ENCODE data around the gene VCL. TPM values are rescaled to one million over a fixed set of nuclear protein-coding genes. Genes with fewer than 3 reads are reported as not detected.

Gene VCL
- total RNA-seq, 1 donor from 2014 or later = 131 TPM

DNA sequence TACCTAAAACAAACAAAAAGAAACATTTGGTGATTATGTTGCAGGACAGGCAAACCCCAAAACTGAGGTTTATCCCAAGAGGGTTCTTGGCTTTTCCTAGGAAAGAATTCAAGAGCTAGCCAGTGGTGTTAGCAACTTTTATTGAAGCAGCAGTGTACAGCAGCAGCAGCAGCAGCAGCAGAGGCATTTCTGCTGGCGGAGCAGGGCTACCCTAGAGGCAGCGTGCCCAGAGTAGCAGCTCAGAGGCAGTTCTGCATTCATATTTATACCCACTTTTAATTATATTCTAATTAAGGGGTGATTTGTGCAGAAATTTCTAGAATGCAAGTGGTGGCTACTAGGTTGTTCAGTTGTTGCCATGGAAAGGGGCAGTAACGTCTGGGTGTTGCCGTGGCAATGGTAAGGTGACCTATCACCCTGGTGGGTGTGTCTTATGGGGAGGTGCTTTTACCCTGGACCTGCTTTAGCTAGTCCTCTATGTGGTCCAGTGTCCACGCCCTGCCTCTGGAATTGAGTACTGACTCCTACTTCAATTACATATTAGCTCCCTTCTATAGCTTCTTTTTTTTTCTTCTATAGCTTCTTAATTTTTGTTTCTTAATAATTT, 53.9 kb downstream of the VCL start:
- Mint-ChIP-seq H3K9me3 (no peaks in the 10 kb centered on the region), H3K27me3 (ENCODE audit: low read depth) (no peaks in the 10 kb centered on the region), H3K36me3 (no peaks in the 10 kb centered on the region), H3K27ac (no peak overlapping the region), H3K4me3 (no peak overlapping the region), H3K4me1 (peaks cover 25% of the 10 kb centered on the region)
- TF ChIP-seq, protein P1, sequence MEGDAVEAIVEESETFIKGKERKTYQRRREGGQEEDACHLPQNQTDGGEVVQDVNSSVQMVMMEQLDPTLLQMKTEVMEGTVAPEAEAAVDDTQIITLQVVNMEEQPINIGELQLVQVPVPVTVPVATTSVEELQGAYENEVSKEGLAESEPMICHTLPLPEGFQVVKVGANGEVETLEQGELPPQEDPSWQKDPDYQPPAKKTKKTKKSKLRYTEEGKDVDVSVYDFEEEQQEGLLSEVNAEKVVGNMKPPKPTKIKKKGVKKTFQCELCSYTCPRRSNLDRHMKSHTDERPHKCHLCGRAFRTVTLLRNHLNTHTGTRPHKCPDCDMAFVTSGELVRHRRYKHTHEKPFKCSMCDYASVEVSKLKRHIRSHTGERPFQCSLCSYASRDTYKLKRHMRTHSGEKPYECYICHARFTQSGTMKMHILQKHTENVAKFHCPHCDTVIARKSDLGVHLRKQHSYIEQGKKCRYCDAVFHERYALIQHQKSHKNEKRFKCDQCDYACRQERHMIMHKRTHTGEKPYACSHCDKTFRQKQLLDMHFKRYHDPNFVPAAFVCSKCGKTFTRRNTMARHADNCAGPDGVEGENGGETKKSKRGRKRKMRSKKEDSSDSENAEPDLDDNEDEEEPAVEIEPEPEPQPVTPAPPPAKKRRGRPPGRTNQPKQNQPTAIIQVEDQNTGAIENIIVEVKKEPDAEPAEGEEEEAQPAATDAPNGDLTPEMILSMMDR (IDR thresholded peaks at IDR 0.05; ENCODE audit: unreplicated experiment) = no peak
- no peak for DNase-seq (ENCODE audit: low spot score in 2 of 2, unreplicated experiment in 2 of 2)

DNA sequence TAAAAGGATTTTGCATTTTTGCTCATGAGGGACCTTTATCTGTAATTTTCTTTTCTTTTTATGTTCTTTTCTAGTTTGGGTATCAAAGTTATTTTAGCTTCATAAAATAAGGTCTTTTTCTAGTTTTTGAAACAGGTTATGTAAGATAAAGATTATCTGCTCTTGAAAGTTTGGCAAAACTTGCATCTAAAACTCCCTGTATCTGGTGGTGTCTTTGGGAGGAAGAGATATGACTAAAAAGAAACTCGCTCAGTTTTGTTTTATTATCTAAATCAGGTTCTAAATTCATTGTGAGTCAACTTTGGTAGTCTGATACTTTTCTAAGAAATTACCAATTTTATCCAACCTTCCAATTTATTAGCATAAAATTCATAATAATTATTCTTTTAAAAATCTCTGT, 55.1 kb downstream of the VCL start:
- H3K27ac Mint-ChIP-seq = no peak overlapping the region
- H3K27me3 Mint-ChIP-seq (ENCODE audit: low read depth) = no peaks in the 10 kb centered on the region
- no peak overlapping the region for H3K4me3 Mint-ChIP-seq
- H3K9me3 Mint-ChIP-seq = no peaks in the 10 kb centered on the region
- DNase-seq (ENCODE audit: low spot score in 2 of 2, unreplicated experiment in 2 of 2) = no peak
- H3K4me1 Mint-ChIP-seq = peaks cover 16% of the 10 kb centered on the region
- H3K36me3 Mint-ChIP-seq = no peaks in the 10 kb centered on the region
- TF ChIP-seq, protein P1 (IDR thresholded peaks at IDR 0.05; ENCODE audit: unreplicated experiment) = no peak

DNA sequence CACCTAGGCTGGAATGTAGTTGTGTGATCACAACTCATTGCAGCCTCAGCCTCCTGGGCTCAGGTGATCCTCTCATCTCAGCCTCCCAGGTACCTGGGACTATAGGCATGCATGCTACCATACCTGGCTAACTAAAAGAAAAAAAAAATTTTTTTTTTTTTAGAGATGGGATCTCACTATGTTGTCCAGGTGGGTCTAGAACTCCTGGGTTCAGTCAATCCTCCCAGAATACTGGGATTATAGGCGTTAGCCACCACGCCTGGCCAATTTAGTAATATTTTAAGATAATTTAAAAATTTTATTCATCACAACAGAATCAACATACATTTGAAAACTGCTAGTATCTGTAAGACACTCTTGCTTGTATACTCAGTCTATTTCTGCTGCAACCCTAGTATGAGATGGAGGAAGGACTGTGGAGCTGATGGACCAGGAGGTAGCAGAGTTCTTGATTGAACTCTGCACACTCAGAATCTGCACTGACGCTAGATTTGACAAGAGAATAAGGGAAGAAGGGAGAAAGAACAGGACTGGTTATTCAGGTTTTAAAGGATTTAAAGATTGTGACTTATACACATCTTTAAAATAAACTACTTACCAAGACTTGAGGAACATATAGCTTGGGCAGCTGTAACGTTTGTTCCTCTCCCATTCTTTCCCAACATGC, 57.6 kb downstream of the VCL start:
- Mint-ChIP-seq H3K36me3 (no peaks in the 10 kb centered on the region), H3K27me3 (ENCODE audit: low read depth) (no peaks in the 10 kb centered on the region), H3K4me1 (peaks cover 18% of the 10 kb centered on the region), H3K27ac (no peak overlapping the region), H3K9me3 (no peaks in the 10 kb centered on the region), H3K4me3 (no peak overlapping the region)
- no peak for DNase-seq (ENCODE audit: low spot score in 2 of 2, unreplicated experiment in 2 of 2)
- TF ChIP-seq, protein P1 (IDR thresholded peaks at IDR 0.05; ENCODE audit: unreplicated experiment) = no peak

DNA sequence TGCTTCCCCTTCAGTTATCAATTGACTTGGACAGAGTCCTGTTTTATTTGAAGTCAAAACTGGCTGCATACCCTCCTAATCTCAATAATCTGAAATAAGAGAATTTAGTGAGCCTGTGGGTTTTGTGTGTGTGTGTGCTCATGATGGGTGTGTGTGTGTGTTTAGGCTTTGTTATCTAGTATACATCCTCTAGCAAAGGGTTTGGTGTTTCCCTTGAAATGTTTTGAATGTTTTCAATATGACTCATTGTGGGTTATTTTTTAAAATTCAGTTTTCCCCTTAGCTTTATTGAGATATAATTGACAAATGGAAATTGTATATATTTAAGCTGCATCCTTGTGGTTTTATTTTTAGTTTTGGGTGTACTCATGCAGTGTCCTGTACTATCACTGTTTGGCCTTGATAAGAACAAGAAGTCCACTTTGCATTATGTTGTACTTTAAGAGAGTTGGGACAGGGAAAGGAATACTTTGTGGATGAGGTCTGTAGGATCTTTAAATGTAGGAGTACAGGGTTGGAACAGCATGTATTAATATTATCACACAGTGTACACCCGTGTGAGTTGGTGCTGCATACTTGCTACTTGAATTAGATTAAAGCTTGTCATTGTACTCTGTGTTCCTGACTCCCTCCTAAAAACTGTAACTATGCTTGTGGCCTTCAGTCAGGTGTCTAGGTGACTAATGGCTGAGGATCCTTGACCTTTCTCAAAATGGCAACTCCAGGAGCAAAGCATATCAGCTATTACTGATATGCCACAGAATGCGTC, 58.3 kb downstream of the VCL start:
- peaks cover 24% of the 10 kb centered on the region for H3K4me1 Mint-ChIP-seq
- TF ChIP-seq, protein P1 (IDR thresholded peaks at IDR 0.05; ENCODE audit: unreplicated experiment) = no peak
- DNase-seq (ENCODE audit: low spot score in 2 of 2, unreplicated experiment in 2 of 2) = no peak
- H3K9me3 Mint-ChIP-seq = no peaks in the 10 kb centered on the region
- H3K4me3 Mint-ChIP-seq = no peak overlapping the region
- no peaks in the 10 kb centered on the region for H3K36me3 Mint-ChIP-seq
- H3K27me3 Mint-ChIP-seq (ENCODE audit: low read depth) = no peaks in the 10 kb centered on the region
- H3K27ac Mint-ChIP-seq = peak overlapping the region; percentile 85

DNA sequence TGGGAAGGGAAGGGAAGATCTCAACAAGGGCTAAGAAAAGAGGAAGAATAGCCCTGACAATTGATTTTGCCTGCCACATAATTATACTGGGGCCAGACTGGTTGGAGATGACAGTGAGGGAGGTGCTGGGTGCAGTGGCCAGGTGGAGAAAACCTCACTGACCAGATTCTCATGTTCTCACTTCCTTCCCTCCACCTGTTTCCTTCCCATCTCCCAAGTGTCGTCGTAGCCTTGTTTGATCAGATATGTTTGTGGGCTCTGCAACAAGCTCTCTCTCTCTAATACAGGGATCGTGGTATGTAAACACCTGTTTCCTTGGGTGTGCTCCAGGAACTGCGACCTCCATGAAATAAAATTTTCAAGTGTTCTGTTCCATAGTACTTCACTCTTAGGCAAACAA, 60.2 kb downstream of the VCL start:
- H3K27me3 Mint-ChIP-seq (ENCODE audit: low read depth) = no peaks in the 10 kb centered on the region
- H3K36me3 Mint-ChIP-seq = peaks cover 4% of the 10 kb centered on the region
- H3K4me3 Mint-ChIP-seq = no peak overlapping the region
- peak overlapping the region; percentile 77 for H3K27ac Mint-ChIP-seq
- TF ChIP-seq, protein P1 (IDR thresholded peaks at IDR 0.05; ENCODE audit: unreplicated experiment) = no peak
- peaks cover 1% of the 10 kb centered on the region for H3K9me3 Mint-ChIP-seq
- peaks cover 28% of the 10 kb centered on the region for H3K4me1 Mint-ChIP-seq
- no peak for DNase-seq (ENCODE audit: low spot score in 2 of 2, unreplicated experiment in 2 of 2)
